Islet of Langerhans (tissue), 1 donor: ENCODE results near the gene STUB1.

ENCODE experiments used
- FAIRE-seq: peaks from one replicate; lab custom pipeline; 2011; peaks lifted over from hg19 to GRCh38; lab: Jason Lieb, UNC

Gene STUB1

DNA sequence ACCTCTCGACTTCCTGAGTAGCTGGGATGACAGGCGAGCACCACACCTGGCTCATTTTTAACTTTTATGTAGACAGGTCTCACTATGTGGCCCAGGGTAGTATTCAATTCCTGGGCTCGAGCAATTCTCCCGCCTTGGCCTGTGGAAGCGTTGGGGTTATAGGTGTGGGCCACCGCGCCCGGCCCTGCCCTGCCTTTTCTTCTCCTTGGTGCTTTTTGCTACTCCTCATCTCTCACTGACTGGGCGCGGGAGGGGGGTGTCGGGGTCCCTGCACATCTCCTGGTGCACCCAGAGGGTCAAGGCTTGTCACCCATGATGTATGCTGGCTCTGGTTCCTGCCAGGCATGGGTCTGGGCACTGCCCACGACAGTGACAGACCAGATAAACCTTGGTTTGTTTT lies 35.7 kb upstream of the STUB1 start:
- FAIRE-seq: no peak

DNA sequence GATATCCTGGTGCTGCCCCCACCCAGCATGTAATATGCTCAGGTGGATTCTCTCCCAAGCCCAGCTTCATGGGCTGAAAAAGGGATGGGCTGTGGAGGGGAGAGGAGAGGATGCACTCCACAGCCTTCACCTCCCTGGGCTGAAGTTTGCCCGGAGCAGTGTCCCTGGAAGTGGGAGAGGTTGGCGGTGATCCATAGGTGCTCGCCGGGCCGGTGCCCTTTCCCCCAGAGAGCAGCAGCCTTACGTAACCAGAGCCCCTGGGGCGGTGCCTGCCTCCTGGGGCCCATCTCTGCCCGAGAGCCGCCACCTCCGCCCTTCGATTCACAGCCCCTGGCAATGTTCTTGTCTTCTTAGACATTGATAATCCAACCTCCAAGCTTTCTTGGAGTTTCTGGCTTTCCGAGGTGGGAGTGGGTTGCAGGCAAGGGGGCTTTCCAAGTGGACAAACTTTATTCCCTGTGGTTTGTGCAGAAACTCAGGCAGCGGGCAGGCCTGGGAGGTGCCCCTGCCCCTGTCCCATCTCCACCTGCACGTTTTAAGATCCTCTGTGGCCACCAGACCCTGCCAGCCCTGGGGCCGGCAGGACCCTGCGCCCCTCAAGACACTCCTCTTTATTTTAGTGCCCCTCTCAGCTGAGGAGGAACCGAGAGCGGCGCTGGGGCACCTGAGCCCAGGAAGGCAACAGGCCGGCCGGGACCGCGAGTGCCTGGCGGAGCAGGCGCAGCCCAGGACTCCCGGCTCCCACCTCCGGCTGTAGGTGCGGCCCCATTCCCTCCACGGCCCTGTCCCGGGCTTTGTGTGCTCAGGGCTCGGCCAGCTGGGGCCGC lies 34.1 kb upstream of the STUB1 start:
- FAIRE-seq: no peak

DNA sequence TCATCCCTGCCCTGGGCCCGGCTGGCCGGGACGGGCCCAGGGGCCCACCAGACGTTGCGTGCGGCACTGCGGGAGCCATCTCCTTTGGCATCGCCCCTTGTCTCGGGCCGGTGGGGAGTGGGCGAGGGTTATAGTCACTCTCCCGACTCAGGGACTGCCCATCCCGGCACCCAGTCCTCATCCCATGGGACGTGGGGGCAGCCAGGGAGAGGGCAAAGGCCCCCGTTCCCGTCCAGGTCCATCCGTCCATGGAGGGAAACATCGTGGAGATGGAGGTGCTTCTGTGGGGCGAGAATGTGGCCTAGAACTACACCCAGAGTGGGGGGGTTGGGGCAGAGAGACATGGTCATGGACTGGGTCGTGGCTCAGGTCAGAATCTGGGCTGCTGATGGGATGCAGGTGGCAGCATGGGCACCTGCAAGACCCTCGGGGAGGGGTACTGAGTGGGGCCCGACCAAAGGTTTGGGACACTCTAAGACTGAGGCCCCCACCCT lies 33.5 kb upstream of the STUB1 start:
- FAIRE-seq: no peak

DNA sequence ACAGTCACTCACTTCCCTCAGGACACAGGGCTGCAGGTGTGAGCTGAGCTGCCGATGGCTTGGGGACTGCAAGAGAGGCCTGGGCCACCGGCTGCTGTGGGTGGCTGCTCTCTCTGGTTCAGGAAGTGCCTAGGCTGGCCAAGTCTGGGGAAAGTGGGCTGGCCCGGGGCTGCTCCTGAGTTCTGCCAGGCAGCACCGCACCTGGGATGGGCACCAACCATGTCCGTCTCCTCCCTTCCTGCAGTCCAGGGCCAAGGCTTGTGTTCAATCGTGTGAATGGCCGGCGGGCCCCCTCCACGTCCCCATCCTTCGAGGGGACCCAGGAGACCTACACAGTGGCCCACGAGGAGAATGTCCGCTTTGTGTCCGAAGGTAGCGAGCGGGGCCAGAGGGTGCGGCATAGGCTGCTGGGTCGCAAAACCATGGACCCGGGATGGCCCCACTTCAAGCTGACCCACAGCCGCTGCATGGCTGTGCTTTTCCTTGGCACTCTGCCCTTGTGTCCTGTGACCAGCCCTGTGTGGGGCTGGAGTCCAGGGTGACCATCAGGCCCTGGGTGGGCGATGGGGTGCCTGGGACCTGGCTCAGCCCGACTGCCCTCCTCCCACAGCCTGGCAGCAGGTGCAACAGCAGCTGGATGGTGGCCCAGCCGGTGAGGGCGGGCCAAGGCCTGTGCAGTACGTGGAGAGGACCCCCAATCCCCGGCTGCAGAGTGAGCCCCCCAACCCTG lies 32.9 kb upstream of the STUB1 start:
- FAIRE-seq: no peak

DNA sequence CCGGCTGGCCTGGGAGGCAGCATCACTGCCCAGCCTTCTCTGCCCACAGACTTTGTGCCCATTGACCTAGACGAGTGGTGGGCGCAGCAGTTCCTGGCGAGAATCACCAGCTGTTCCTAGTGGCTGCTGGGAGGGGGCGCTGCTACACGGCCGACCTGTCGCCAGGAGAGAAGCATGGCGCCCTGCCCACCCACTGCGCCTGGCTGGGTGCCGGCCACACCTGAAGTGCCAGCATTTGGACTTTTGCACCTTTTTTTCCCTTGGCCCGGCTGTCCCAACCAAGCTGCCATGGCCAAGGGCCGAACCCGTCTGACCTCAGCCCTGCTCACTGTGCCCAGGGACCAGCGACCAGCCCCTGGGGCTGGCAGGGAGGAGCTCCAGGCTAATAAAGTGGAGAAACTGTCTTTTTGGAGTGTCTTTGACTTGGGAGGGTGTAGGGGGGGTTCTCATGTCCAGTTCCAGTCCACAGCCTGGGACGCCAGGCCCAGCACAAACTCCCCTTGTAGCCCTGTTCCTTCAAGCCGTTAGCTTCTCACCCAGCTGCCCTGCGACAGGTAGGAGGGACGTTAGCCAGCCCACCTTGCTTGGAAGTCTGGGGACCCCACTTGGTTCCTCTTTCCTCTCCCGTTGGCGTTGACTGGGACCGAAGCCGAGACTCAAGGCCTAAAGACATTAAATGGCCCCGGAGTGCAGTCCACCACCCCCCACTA lies 32.0 kb upstream of the STUB1 start:
- no peak for FAIRE-seq

DNA sequence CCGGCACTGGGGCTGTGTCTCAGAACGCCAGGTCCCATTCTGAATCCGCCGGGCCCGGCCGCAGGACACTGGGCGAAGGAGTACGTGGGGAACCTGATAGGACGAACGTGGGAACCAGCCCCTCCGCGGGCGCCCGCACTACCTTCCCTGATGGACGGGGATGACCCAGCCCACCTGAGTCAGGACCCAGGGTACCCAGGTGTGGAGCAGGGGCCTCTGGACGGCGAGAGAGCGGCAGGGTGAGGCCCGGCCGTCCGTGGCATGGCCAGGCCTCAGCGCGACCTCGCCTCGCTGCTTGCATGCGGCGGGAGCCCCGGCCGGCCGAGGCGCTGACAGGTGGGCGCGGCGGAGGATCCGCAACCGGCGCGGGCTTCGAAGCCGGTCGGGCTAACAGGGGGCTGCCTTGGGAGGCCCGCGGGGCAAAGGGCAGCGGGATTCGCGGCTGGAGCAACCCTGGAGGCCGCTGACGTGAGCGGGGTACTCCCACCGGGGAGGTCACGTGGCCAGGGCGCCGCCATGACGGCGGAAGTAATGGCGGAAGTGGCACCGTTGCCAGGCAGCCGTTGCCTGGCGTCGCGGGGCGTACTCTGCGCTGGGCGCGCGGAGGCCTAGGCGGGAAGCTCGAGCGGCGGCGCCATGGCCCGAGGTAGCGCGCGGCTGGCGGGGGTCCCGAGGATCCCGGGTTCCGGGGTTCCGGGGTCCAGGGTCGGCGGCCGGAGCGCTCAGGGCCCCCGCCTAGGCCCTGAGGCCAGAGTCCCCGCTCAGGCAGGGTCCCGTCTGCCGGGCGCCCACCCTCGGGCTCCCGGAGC lies 31.2 kb upstream of the STUB1 start, which contains the start of gene WDR90:
WDR90 (plus strand) TSS at position 585 of the 809 bp plus-strand sequence; CDS start at position 637, 52 bp downstream.
- FAIRE-seq: peak; percentile 66

DNA sequence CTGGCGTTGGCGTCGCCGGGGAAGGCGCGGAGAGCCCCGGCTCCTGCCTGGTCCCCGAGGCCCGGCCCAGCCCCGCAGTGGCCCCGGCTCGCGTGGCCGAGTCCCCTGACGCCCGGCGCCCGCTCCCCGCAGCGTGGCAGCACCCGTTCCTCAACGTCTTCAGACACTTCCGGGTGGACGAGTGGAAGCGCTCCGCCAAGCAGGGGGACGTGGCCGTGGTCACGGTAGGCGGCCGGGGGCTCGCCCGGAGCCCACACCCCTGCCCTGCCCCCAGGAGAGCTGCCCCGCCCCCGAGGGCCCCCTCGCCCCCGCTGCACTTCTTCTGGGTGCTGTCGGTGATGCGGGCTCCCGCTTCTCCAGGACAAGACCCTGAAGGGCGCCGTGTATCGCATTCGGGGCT lies 30.6 kb upstream of the STUB1 start:
- FAIRE-seq: no peak

DNA sequence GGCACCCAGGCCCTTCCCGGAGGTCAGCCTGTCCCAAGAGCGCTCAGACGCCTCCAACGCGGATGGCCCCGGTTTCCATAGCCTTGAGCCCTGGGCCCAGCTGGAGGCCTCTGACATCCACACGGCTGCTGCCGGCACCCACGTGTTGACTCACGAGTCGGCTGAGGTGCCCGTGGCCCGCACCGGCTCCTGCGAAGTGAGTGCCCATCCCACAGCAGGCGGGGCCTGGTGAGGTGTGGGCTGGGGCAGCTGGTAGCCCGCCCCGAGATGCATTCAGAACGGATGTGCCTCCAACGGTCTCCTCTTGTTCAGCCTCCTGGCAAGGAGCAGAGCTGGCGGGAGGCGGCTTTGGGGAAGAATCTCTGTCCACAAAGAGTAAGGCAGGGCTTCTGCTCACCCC lies 28.4 kb upstream of the STUB1 start:
- FAIRE-seq: no peak

DNA sequence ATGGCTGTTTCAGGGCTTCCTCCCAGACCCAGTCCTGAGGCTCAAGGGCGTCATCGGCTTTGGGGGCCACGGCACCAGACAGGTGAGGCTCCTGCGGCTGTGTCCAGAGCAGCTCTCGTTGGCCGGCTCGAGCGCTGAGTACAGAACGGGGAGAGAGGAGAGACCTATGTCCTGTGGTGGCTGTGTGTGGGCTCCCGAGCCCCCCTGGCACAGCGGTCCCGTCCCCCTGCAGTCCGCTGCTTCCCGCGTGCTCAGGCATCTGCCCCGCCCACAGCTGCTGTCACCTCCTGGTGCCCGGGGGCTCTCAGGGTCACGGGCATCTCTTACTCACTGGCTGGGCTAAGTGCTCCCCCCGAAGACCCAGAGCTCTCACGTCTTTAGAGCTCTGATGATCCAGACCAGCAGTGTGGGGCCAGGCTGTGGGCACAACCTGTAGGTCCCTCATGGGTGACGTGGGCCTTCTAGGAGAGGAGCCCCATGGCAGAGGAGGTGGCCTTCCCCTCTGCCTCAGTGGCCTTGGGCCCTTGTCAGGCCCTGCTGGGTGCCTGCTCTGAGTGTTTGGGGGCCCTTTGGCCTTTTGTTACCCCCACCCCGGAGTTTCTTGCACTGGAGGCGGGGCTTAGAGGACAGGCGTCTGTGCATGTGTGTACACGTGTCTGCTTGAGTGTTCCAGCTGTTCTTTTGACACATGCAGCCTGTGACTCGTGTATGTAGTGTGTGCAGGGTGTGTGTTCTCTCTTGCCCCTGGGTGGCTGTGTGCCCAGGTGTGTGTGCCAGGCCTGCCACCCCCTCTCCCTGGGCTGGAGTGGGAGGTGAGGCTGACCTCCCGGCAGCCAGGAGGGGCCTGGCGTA lies 27.5 kb upstream of the STUB1 start:
- FAIRE-seq: no peak

DNA sequence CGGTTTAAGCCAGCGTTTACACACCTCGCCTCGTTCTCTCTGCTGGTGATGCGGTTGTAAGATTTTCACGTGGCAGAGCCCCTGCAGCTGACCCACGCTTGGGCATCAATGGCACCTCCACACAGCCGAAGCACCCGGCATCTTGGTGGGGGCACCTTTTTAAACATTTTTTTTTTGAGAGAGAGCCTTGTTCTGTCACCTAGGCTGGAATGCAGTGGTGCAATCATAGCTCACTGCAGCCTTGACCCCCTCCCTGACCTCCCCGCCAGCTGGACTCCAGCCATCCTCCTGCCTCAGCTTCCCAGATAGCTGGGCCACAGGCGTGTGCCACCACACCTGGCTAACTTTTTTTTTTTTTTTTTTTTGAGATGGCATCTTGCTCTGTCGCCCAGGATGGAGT lies 26.2 kb upstream of the STUB1 start:
- FAIRE-seq: no peak

DNA sequence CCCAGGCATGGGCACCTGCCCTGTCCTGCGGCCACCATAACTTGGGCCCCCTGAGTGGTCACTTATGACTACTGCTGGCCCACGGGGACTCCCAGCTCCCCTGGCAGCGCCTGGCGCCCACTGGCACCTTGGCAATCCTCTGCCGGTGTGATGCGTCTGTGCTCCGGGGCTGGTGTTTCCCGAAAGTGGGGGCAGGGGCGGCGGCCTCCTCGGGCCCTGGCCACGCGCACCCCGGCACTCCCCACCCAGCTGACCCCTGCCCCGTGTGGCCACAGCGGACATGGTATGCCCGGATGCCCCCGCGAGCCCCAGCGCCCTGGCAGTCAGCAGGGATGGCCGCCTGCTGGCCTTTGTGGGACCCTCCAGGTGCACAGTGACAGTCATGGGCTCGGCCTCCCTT lies 22.7 kb upstream of the STUB1 start:
- no peak for FAIRE-seq

DNA sequence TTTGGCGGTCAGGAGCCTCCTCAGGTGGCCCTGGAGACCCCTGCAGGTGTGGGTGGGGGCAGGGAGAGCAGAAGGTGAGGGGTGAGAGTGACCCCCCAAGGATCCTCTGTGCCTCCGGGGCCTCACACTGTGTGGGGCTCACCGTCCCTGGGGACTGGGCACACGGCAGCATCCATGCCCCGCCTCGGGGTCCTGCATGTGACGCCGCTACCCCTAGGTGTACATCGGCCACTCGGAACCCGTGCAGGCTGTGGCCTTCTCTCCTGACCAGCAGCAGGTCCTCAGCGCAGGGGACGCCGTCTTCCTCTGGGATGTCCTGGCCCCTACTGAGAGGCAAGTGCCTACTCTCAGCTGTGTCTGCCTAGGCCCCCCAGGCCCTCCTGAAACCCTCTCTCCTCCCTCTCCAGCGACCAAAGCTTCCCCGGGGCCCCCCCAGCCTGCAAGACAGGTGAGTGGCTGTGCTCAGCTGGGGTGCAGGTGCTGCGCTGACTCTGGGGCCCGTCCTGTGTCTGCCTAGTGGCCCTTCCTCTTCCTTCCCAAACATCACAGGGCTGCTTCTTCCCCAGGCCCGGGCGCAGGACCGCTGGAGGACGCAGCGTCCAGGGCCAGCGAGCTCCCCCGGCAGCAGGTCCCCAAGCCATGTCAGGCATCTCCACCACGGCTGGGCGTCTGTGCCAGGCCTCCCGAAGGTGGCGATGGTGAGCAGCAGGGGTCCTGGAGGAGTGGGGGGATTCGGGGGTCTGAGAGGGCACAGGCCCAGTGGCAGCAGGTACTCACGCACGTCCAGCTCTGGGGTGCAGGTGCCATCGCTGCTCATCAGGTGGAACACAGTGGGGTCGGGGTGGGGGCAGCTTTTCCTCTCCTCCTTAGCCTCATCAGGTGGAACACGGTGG lies 21.3 kb upstream of the STUB1 start:
- no peak for FAIRE-seq

DNA sequence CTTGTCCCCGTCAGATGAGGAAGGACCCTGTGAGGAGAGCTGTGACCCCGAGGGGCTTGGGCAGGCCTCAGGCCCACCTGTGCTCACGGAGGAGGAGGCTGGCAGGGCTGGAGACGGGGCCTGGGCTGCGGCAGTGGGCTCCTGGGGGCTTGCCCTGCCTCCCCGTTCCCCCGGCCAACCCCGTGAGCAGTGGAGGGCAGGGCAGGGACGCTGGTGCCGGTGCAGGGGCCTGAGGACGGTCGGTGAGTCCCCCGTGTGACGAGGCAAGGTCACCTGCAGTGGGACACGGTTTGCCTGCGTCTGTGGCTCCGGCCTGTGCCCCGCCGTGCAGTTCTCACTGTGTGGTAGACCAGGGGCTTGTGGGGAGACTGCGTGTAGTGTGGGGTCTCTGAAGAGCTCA lies 20.6 kb upstream of the STUB1 start:
- FAIRE-seq: no peak

DNA sequence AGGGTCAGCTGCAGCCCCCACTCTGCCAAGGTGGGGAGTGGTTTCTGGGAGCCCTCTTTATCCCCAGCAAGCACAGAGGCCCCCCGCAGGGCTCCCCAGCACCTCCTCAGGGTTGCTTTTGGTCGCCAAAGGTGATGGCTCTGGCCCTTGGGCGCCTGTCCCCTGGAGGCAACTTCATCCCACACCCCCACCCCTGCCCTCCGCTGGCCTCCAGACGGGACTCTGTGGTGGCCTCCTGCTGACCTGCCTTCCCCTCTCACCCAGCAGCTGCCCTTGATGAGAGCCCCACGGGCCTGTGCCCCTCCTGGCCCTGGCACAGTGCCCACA lies 20.1 kb upstream of the STUB1 start:
- FAIRE-seq: no peak

DNA sequence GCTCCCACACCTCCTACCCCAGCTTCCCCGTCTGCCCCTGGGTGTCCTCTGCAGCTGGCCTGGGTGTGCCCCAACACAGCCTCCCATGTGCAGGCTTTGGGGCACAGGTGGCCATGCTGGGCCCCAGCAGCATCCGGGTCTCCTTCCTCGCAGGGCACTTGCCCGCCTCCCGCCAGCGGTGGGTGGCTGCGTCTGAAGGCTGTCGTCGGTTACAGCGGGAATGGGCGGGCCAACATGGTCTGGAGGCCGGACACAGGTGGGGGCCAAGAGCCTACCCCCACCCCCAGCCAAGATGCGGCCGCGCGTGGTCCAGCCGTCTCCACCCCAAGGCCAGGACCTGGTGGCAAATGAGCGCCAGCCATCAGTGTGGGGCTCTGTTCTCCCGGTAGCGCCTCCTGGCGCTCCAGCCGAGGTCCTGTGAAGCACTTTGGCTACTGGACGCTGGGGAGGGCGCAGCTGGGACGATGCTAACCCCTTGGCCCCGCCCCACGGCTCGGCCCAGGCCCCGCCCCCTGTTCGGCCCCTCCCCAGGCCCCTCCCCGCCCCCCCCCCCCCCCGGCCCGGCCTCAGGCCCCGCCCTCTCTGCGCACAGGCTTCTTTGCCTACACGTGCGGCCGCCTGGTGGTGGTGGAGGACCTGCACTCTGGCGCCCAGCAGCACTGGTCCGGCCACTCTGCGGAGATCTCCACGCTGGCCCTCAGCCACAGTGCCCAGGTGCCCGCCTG lies 19.6 kb upstream of the STUB1 start:
- no peak for FAIRE-seq

DNA sequence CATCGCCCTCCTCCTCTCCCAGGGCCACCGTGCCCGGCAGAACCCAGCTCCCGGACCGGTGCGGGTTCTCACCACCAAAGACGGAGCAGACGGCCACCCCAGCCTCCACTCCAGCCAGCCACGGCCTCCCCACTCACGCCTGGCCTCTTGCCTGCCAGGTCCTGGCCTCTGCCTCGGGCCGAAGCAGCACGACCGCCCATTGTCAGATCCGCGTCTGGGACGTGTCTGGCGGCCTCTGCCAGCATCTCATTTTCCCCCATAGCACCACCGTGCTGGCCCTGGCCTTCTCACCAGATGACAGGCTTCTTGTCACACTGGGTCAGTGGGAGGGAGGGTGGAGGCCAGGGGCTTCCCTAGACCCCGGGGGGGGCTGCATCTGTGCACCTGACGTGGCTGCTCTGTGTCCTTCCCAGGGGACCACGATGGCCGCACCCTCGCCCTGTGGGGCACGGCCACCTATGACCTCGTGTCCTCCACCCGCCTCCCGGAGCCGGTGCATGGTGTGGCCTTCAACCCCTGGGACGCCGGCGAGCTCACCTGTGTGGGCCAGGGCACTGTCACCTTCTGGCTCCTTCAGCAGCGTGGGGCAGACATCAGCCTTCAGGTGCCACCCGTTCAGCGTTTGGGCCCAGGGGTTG lies 18.9 kb upstream of the STUB1 start:
- FAIRE-seq: no peak

DNA sequence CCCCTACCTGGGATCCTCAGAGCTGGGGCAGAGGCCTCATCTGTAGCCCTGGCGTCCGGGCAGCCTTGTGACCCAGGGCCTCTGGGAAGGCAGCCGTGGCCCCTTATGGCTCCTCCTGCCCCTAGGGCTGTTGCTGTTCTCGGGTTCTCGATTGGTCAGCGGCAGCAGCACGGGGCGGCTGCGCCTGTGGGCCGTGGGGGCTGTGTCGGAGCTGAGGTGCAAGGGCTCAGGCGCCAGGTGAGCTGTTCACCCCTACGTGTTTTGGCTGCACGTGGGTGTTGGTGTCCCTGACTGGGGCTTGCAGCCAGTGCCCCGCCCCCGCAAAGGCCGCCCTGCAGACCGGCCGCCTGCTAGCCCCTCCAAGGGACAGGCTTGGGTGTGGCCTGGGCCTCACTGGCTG lies 18.1 kb upstream of the STUB1 start:
- no peak for FAIRE-seq

DNA sequence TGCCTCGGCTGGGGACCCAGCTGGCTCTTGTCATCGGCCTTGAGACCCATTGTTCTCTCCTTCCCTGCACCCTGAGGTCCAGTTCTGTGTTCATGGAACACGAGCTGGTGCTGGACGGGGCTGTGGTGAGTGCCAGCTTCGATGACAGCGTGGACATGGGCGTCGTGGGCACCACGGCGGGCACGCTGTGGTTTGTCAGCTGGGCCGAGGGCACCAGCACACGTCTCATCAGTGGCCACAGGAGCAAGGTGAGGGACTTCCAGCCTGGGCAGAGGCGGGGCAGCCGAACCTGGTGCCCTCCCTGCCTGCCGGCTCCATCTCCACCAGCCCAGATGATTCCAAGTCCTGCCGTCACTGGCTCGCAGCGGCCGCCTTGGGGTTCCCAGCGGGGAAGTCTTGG lies 17.6 kb upstream of the STUB1 start:
- FAIRE-seq: no peak

DNA sequence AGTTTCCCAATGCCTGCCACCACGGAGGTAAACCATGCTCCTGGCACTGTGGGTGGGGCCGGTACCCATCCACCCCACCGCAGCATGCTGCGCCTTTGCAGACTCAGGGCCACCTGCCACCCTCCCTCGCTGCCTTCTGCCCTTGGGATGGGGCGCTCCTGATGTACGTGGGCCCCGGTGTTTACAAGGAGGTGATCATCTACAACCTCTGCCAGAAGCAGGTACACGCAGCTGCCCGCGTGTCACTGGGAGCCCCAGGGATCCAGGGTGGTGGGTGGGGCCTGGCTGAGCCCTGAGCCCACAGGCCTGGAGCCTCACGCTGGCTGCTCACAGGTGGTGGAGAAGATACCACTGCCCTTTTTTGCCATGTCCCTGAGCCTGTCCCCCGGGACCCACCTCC lies 13.6 kb upstream of the STUB1 start:
- FAIRE-seq: no peak
